H9 (cell line): ENCODE measurements around the gene SH3GL3. TPM values are rescaled to one million over a fixed set of nuclear protein-coding genes. Genes with fewer than 3 reads are reported as not detected.

Experiments
- DNase-seq: peaks from one replicate; pipeline ENCODE4 v3.0.0-alpha.2; 2017
- H2AFZ ChIP-seq: one replicate; pipeline ENCODE4 v1.6.1; 2013; ENCODE audit warnings: mild to moderate bottlenecking, low read length, control low read depth, moderate library complexity
- H2AK5ac ChIP-seq: 2 replicates; pipeline ENCODE4 v1.6.1; 2013; ENCODE audit warnings: low read length, control low read depth, mixed read lengths; ENCODE audit not compliant: insufficient read length
- H2BK120ac ChIP-seq: one replicate; pipeline ENCODE4 v1.6.1; 2013; ENCODE audit warnings: low read depth, mild to moderate bottlenecking, low read length, control low read depth, inconsistent platforms; ENCODE audit not compliant: poor library complexity, severe bottlenecking
- H2BK12ac ChIP-seq: 2 replicates; pipeline ENCODE4 v1.6.1; 2013; ENCODE audit warnings: low read length, control low read depth, mixed read lengths, low read depth; ENCODE audit not compliant: insufficient read length
- H2BK15ac ChIP-seq: 2 replicates; pipeline ENCODE4 v1.6.1; 2013; ENCODE audit warnings: low read depth, low read length, control low read depth
- H2BK20ac ChIP-seq: one replicate; pipeline ENCODE4 v1.6.1; 2013; ENCODE audit warnings: low read depth, mild to moderate bottlenecking, low read length, control low read depth, inconsistent platforms; ENCODE audit not compliant: poor library complexity, severe bottlenecking
- H2BK5ac ChIP-seq: 2 replicates; pipeline ENCODE4 v1.6.1; 2013; ENCODE audit warnings: low read length, control low read depth, mixed read lengths; ENCODE audit not compliant: insufficient read length
- H3K14ac ChIP-seq: 2 replicates; pipeline ENCODE4 v1.6.1; 2013; ENCODE audit warnings: low read length, control low read depth; ENCODE audit not compliant: insufficient read depth
- H3K18ac ChIP-seq: 2 replicates; pipeline ENCODE4 v1.6.1; 2013; ENCODE audit warnings: low read depth, mild to moderate bottlenecking, mixed read lengths, low read length, control low read depth; ENCODE audit not compliant: insufficient read length
- H3K23ac ChIP-seq: 2 replicates; pipeline ENCODE4 v1.6.1; 2013; ENCODE audit warnings: low read length, control low read depth, mixed read lengths, low read depth; ENCODE audit not compliant: insufficient read length
- H3K23me2 ChIP-seq: 2 replicates; pipeline ENCODE4 v1.6.1; 2013; ENCODE audit warnings: low read depth, mild to moderate bottlenecking, mixed read lengths, low read length, control low read depth; ENCODE audit not compliant: insufficient read length, poor library complexity, severe bottlenecking
- H3K27ac ChIP-seq: 2 replicates; pipeline ENCODE4 v1.5.1; 2013; ENCODE audit warnings: low read length, control low read depth, mixed read lengths, low read depth; ENCODE audit not compliant: insufficient read length
- H3K27me3 ChIP-seq: 2 replicates; pipeline ENCODE4 v1.6.1; 2013; ENCODE audit warnings: low read length, control low read depth, inconsistent platforms; ENCODE audit not compliant: insufficient read depth
- H3K4ac ChIP-seq: 2 replicates; pipeline ENCODE4 v1.6.1; 2013; ENCODE audit warnings: low read depth, mild to moderate bottlenecking, control low read depth, inconsistent platforms, low read length, moderate library complexity
- H3K4me1 ChIP-seq: 2 replicates; pipeline ENCODE4 v1.6.1; 2013; ENCODE audit warnings: low read length, control low read depth, inconsistent platforms; ENCODE audit not compliant: insufficient read depth
- H3K4me2 ChIP-seq: 2 replicates; pipeline ENCODE4 v1.6.1; 2013; ENCODE audit warnings: low read length, control low read depth, mixed read lengths; ENCODE audit not compliant: insufficient read length, insufficient read depth
- H3K56ac ChIP-seq: 2 replicates; pipeline ENCODE4 v1.6.1; 2013; ENCODE audit warnings: low read depth, mild to moderate bottlenecking, mixed read lengths, low read length, control low read depth; ENCODE audit not compliant: insufficient read length
- H3K79me1 ChIP-seq: 2 replicates; pipeline ENCODE4 v1.6.1; 2013; ENCODE audit warnings: low read depth, mild to moderate bottlenecking, moderate library complexity, low read length, control low read depth, inconsistent platforms; ENCODE audit not compliant: insufficient read depth, poor library complexity, severe bottlenecking
- H3K79me2 ChIP-seq: 2 replicates; pipeline ENCODE4 v1.6.1; 2013; ENCODE audit warnings: low read length, control low read depth, inconsistent platforms; ENCODE audit not compliant: insufficient read depth
- H3K9ac ChIP-seq: 2 replicates; pipeline ENCODE4 v1.6.1; 2013; ENCODE audit warnings: low read length, control low read depth, mixed read lengths; ENCODE audit not compliant: insufficient read length; ENCODE audit errors: extremely low read depth
- H3K9me3 ChIP-seq: one replicate; pipeline ENCODE4 v1.6.1; 2013; ENCODE audit warnings: low read depth, low read length, inconsistent platforms; ENCODE audit not compliant: control insufficient read depth
- H3T11ph ChIP-seq: one replicate; pipeline ENCODE4 v1.6.1; 2013; ENCODE audit warnings: mild to moderate bottlenecking, low read length, control low read depth, inconsistent platforms
- H4K20me1 ChIP-seq: one replicate; pipeline ENCODE4 v1.6.1; 2013; ENCODE audit not compliant: control insufficient read depth, insufficient read length, insufficient read depth
- H4K5ac ChIP-seq: 2 replicates; pipeline ENCODE4 v1.6.1; 2013; ENCODE audit warnings: low read depth, mild to moderate bottlenecking, mixed read lengths, low read length, control low read depth; ENCODE audit not compliant: insufficient read length
- H4K8ac ChIP-seq: replicated peaks from 2 replicates; pipeline ENCODE4 v1.6.1; 2013; ENCODE audit warnings: low read length, control low read depth, mixed read lengths, low read depth; ENCODE audit not compliant: insufficient read length
- H4K91ac ChIP-seq: 2 replicates; pipeline ENCODE4 v1.6.1; 2013; ENCODE audit warnings: low read depth, mild to moderate bottlenecking, moderate library complexity, mixed read lengths, low read length, control low read depth; ENCODE audit not compliant: insufficient read length
- H3K27ac Mint-ChIP-seq, 3 experiments: 2 replicates in 2 of 3; 3 replicates in 1 of 3; pipeline ENCODE4 v1.8.0; 2020 to 2021; ENCODE audit warnings: mixed read lengths in 3 of 3, mild to moderate bottlenecking in 1 of 3, moderate library complexity in 1 of 3
- H3K27me3 Mint-ChIP-seq: 2 replicates; pipeline ENCODE4 v1.8.0; 2021; ENCODE audit warnings: low read depth, mild to moderate bottlenecking, moderate library complexity, mixed read lengths
- H3K36me3 Mint-ChIP-seq, 3 experiments: 2 replicates in 2 of 3; 3 replicates in 1 of 3; pipeline ENCODE4 v1.8.0; 2020 to 2021; ENCODE audit warnings: low read depth in 3 of 3, mixed read lengths in 3 of 3; ENCODE audit not compliant: insufficient read depth in 1 of 3
- H3K4me1 Mint-ChIP-seq, 2 experiments: 2 replicates each; pipeline ENCODE4 v1.8.0; 2020; ENCODE audit warnings: mixed read lengths in 2 of 2
- H3K4me3 Mint-ChIP-seq, 2 experiments: 2 replicates in 1 of 2; 3 replicates in 1 of 2; pipeline ENCODE4 v1.8.0; 2020 to 2021; ENCODE audit warnings: mild to moderate bottlenecking in 2 of 2, mixed read lengths in 2 of 2, moderate library complexity in 1 of 2
- H3K9me3 Mint-ChIP-seq, 2 experiments: 2 replicates in 1 of 2; 3 replicates in 1 of 2; pipeline ENCODE4 v1.8.0; 2020; ENCODE audit warnings: mild to moderate bottlenecking in 2 of 2, mixed read lengths in 2 of 2, moderate library complexity in 1 of 2
- CTCF ChIP-seq: fragments of 200-600 bp; sonication (generic); conservative IDR thresholded peaks from 3 replicates; pipeline ENCODE4 v1.8.0; 2021; ENCODE audit warnings: antibody characterized with exemption, mild to moderate bottlenecking
- WGBS: extraction: QIAGEN DNeasy Blood & Tissue Kit; methylation state at CpG from one replicate; pipeline ENCODE4 v1.1.7; 2013; ENCODE audit warnings: missing lambda C conversion rate, low lambda C conversion rate, mixed read lengths; ENCODE audit not compliant: insufficient read length; ENCODE audit errors: extremely low coverage; 5-methylcytosine and 5-hydroxymethylcytosine counted together
- total RNA-seq: library from RNA; stranded (reverse); gene quantifications from 2 replicates; pipeline ENCODE4 v1.2.1, GENCODE V29; 2021

Gene SH3GL3
- total RNA-seq, 1 experiment from 2014 or later: 11.2 TPM

- no peak overlapping the region for H3K4me2 ChIP-seq
- H4K91ac ChIP-seq: no peak overlapping the region
- Mint-ChIP-seq H3K36me3 (no peaks in the 10 kb centered on the region), H3K27ac (no peak overlapping the region), H3K27me3 (peaks cover 2% of the 10 kb centered on the region; the same call in 1 of the 2 replicates), H3K9me3 (no peaks in the 10 kb centered on the region), H3K4me3 (no peak overlapping the region), H3K4me1 (peaks cover 0 to 8% of the 10 kb centered on the region in 2 experiments; a peak in 2 of 4 replicates)
- H2BK120ac ChIP-seq: no peak overlapping the region
- peak; percentile 74 for TF ChIP-seq CTCF
- no peaks in the 10 kb centered on the region for H3K23me2 ChIP-seq
- H4K5ac ChIP-seq: no peak overlapping the region
- DNase-seq: no peak
- H3K4ac ChIP-seq: no peak overlapping the region
- H3K27ac ChIP-seq: no peak overlapping the region
- H2BK15ac ChIP-seq: no peak overlapping the region
- H2AFZ ChIP-seq: no peak overlapping the region
- no peak overlapping the region for H4K8ac ChIP-seq
- H4K20me1 ChIP-seq: no peaks in the 10 kb centered on the region
- no peak overlapping the region for H3K18ac ChIP-seq
- no peak overlapping the region for H3T11ph ChIP-seq
- H2BK12ac ChIP-seq: no peak overlapping the region
- no peaks in the 10 kb centered on the region for H3K27me3 ChIP-seq
- no peak overlapping the region for H3K14ac ChIP-seq
- H3K9ac ChIP-seq: no peak overlapping the region
- no peaks in the 10 kb centered on the region for H3K4me1 ChIP-seq
- H2BK20ac ChIP-seq: no peak overlapping the region
- H3K79me2 ChIP-seq: no peaks in the 10 kb centered on the region
- WGBS: no CpG with 5 or more reads among the region's 6 CpGs
- H3K9me3 ChIP-seq: no peaks in the 10 kb centered on the region
- H3K79me1 ChIP-seq: no peaks in the 10 kb centered on the region
- H3K56ac ChIP-seq: no peak overlapping the region
- H2BK5ac ChIP-seq: no peak overlapping the region
- H2AK5ac ChIP-seq: no peak overlapping the region
- no peak overlapping the region for H3K23ac ChIP-seq
These were observed 10.5 kb upstream of the SH3GL3 start for GRCh38 chr15:83436513-83437158.
